DMS79 (cell line): Measurements from ENCODE around the gene GPR135.
"Not testable (repeated sequence)": the region's sequence is repeated elsewhere in the genome, so short reads cannot be mapped to it uniquely, and the experiment has no call there.

ENCODE experiments used
- DNase-seq: peaks from one replicate; lab custom pipeline; 2025; lab: John Stamatoyannopoulos, UW

Gene GPR135

DNA sequence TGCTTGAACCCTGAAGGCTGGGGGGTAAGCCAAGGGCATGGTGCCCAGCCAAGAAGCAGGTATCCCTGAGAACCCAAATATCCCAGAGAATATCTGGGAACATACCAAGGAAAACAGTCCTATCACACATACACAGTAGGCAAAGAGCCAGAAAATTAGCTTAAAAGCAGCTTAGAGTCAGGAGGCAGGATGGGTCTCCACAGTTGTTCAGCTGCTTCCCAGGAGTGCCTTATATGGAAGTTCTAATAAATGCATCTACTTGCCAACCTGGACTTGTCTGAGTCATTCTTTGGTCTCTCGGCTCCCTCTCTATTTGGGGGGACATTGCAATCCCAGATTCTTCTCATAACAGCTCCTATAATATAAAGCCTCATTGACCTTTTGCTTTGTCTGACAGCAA is 9.0 kb upstream of the GPR135 start:
- DNase-seq = no peak

- peak; percentile 43 for DNase-seq
Measured at GRCh38 chr14:59464486-59465315, 479 bp downstream of the GPR135 start.

DNA sequence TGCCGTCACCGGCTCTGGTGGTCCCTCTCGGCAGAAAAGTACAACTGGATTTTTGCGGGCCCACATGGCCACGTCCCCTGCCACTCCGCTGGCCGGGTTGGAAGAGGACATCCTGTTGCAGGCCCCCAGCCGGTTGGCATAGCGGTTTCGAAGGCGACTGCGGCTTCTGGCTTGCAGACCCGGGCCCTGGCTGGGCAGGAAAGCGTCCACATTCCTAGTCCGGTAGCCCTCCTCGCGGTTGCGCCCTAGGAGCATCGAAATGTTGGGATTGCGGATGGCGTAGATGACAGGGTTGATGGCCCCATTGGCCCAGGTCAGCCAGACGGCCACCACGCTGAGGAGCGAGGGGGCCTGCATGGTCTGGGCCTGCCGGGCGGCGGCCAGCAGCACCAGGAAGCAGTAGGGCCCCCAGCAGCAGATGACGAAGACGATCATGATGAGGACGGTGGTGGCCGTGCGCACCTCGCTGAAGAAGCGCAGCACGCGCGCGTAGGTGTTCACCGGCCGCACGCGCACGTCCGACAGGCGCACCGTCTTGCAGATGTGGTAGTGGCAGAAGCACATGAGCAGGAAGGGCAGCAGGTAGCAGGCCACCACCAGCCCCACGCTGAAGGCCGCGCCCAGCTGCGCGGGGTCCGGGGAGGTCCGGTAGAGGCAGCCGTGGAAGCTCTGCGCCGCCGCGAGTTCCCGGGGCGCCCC is 1.2 kb downstream of the GPR135 start:
- DNase-seq = no peak

GRCh38 chr14:59461891-59462290 is 3.3 kb downstream of the GPR135 start:
- no peak for DNase-seq

- DNase-seq = no peak
Measured at GRCh38 chr14:59460378-59460777, 4.8 kb downstream of the GPR135 start.

GRCh38 chr14:59458486-59458885 is 6.7 kb downstream of the GPR135 start:
- no peak for DNase-seq

- no peak for DNase-seq
Measured at GRCh38 chr14:59455411-59455810, 9.8 kb downstream of the GPR135 start.

DNA sequence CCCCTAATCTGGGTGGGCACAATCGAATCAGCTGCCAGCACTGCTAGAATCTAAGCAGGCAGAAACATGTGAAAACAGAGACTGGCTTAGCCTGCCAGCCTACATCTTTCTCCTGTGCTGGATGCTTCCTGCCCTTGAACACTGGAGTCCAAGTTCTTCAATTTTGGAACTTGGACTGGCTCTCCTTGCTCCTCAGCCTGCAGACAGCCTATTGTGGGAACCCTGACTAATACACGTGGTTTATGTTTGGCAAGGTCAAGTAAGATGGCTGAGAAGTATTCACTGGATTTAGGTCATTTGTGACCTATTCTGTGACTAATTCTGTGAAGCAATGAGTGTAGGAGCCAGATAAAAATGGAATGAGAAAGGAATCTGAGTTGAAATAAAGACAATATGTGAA is 11.0 kb downstream of the GPR135 start:
- DNase-seq = no peak

DNA sequence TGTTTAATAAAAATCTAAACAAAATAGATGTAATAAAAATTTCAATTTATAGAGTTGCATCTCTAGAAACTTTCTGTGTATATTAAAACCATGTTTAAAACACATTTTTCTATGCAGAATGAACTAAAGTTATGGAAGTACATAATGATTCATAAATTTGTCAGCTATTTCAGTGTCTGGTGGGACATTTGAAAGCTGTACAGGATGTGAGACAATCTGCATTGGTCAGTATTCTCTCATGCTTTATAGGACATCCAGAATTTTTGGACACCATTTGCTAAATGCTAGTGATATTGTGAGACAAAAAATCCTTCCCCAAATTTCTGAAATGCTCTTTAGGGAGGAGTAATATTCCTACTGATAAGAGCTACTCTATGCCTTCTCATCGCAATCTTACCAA is 13.3 kb downstream of the GPR135 start:
- DNase-seq = no peak

GRCh38 chr14:59450716-59451115 is 14.5 kb downstream of the GPR135 start:
- no peak for DNase-seq

GRCh38 chr14:59448673-59449072 is 16.5 kb downstream of the GPR135 start:
- DNase-seq = not testable (repeated sequence)

DNA sequence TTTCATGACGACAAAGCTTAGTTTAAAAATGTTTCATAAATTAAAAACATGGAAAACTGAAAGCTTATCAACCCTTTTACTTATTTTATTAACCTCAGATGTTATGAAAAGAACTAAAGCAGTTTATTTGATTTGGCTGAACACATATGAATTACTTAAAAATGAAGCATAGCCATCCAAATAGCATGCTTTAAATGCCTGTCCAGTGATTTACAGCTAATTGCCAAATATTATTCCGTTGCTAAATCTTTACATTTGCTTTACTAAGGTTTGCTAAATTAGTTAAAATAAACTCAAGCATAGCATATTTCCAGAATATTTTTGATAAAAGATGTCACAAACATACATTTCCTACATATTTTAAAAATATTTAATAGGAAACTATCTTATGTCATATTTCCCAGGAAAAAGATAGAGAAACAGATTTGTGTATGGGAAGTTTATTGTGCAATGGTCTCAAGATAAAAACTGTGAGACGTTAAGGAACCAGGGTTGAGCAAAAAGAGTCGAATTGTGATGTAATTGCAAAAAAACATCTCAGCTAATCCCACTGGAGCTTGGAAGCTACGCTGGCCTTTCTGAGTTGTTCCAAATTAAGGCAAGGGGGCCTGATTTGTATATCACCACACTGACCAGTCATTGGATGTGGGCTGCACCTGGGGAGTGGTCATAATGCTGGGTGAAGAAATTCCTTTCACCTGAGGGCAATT is 25.8 kb downstream of the GPR135 start:
- DNase-seq = no peak

- DNase-seq = no peak
Measured at GRCh38 chr14:59438195-59438647, 27.0 kb downstream of the GPR135 start.

DNA sequence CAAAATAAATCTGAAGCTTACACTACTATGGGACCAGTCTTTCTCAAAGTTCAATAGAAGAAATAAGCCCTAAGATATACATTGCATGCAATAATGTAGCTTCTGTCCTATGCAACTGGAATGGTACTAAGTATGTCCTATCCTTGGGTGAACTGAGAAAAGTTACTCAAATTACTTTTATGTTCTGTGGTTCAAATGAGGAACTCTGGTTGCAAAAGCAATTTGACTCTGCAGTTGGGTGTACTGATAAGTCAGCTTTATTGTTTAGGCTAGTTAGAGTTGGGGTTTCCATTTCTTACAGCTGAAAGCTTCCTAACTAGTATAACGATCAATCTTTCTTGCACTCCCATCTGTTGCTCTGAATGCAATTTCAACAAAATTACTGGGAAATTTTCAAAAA is 29.2 kb downstream of the GPR135 start:
- DNase-seq = no peak

DNA sequence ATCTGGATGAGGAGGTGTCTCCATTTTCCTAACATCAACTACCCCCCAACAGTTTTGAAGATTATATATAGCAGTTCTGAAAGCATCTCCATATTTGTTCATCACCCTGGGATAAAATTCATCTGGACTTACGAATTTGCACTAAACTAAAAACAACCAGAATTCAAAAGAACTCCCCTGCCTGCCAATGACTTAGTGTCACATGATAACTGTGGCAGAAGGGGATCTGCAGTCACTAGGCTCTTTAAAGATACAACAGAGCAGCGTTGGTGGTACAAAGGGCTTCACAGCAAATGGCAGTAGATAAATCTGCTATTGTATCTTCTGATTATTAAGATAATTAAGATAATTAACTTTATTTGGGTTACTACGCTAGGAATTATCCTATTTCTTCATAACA is 30.1 kb downstream of the GPR135 start:
- DNase-seq = no peak

DNA sequence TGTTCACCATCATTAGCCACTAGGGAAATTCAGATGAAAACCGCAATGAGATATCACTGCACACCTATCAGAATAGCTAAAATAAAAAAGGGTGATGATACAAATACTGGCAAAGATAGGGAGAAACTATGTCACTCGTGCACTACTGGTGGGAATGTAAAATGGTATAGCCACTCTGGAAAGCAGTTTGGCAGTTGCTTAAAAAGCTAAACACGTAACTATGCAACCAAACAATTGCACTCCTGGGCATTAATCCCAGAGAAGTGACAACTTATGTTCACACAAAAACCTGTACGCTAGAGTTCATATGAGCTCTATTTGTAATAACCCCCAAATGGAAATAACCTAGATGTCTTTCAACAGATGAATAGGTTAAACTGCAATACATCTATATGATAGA is 35.4 kb downstream of the GPR135 start:
- DNase-seq = no peak

DNA sequence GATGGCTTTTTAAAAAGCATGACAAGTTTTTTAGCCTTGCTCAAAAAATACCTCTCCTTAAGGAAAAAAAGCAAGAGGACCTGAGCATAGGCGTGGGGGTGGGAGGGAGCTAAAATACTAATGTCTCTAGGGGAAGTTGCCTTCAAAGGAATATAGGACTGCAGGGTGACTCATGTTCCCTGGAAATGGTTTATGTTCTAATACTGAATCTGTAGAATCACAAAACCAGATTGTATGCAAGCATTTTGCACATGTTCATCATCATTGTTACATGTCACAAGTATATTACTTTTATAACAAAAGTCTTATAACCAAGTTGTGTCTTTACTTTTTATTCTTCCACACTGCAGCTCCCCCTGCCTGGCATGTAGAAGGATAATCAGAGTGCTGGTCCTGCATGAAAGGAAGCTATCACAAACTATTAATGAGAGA is 36.6 kb downstream of the GPR135 start:
- no peak for DNase-seq

GRCh38 chr14:59427653-59428580 is 37.3 kb downstream of the GPR135 start:
- DNase-seq = no peak

DNA sequence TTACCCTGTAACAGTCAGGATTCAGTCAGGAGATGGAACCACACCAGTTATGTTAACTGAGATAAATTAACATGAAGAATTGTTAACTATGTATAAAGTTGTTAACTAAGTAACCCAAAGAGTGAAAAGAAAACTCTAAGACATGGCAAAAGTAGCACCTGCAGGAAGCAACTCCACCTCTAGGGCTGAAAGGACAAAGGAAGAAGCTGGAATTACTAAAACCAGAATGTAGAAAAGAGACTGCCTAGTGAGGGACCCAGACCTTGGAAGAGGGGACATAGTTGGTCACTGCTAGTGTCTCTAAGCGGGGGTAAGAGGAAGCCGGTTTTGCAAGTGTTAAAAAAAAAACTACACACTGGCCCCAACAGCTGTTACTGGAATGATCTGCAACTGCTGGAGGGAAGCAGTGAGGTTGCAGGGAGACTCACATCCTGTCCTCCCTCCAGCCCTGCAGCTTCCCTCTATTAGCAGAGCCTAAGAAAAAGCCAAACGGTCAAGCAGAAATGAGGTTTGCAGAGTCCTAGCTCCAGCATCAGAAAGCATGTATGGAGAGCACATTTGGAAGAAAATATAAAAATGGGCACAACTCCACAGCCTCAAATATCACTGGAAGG is 39.8 kb downstream of the GPR135 start:
- DNase-seq = no peak

DNA sequence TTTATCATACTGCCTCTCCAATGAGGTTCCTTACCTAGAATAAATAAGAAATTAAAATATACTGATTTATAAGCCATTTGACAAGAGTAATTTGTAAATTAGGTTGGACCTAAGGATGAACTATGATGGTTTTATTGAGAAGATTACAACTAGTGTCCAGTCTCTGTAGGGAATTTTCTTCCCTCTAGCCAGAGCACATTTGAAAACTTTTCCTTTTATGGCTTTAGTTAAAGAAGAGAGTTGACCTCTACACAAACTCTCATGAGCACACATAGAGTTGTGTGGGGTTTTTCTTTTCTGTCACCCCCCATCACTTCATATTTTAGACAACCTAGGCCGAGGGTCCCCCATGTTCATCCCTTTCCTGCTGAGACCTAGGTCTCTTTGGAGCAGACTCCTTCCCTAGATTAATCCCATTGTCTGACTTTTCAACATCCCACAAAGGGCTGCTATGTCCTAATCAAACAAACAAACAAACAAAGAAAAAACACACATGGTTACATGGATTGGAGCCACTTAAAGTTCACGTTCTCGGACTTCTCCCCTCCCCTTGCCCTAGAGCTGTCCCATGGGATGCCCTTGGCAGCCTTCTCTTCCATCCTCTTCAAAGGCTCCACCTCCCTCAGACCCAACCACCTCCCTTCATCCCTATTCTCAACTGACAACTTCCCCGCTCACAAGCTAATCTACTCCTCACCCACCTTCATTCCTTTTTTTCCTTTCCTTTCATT is 40.7 kb downstream of the GPR135 start:
- no peak for DNase-seq
